Mesodermal cell (in vitro differentiated cells): ENCODE data around the gene SMIM26. TPM values are rescaled to one million over a fixed set of nuclear protein-coding genes. Genes with fewer than 3 reads are reported as not detected.
"Not testable (repeated sequence)": the region's sequence is repeated elsewhere in the genome, so short reads cannot be mapped to it uniquely, and the experiment has no call there.

ENCODE experiments used
- H3K27ac ChIP-seq: 2 replicates; pipeline ENCODE4 v1.7.0; 2013; ENCODE audit warnings: mild to moderate bottlenecking, low read depth, low read length, moderate library complexity; ENCODE audit not compliant: severe bottlenecking
- H3K36me3 ChIP-seq: 2 replicates; pipeline ENCODE4 v1.7.1; 2013; ENCODE audit warnings: mild to moderate bottlenecking, low read length, moderate library complexity; ENCODE audit not compliant: control insufficient read depth, insufficient read depth
- H3K4me1 ChIP-seq: one replicate; pipeline ENCODE4 v1.7.1; 2013; ENCODE audit warnings: mild to moderate bottlenecking, low read length; ENCODE audit not compliant: insufficient read depth, control insufficient read depth, poor library complexity, severe bottlenecking
- H3K4me3 ChIP-seq: 2 replicates; pipeline ENCODE4 v1.7.0; 2013; ENCODE audit warnings: low read length, control low read depth, mild to moderate bottlenecking; ENCODE audit not compliant: insufficient read depth, poor library complexity, severe bottlenecking; ENCODE audit errors: extremely low read depth
- H3K9me3 ChIP-seq: 2 replicates; pipeline ENCODE4 v1.7.1; 2013; ENCODE audit warnings: mild to moderate bottlenecking, low read length, moderate library complexity; ENCODE audit not compliant: control insufficient read depth
- WGBS, 2 experiments: methylation state at CpG; one replicate each; pipeline ENCODE4 v1.1.5; 2013; ENCODE audit warnings: missing lambda C conversion rate in 2 of 2; ENCODE audit not compliant: insufficient coverage in 2 of 2; 5-methylcytosine and 5-hydroxymethylcytosine counted together
- polyA plus RNA-seq, 2 experiments: library from polyadenylated mRNA; stranded (reverse); fragments of 50-300 nt; gene quantifications; one replicate each; pipeline ENCODE4 v1.2.3, GENCODE V29; 2013

SMIM26 gene, protein sequence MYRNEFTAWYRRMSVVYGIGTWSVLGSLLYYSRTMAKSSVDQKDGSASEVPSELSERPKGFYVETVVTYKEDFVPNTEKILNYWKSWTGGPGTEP
- polyA plus RNA-seq (2013, experiment 1 of 2): 80.6 TPM
- polyA plus RNA-seq (2013, experiment 2 of 2): 97.3 TPM

- H3K4me1 ChIP-seq: no peaks in the 10 kb centered on the region
- no peaks in the 10 kb centered on the region for H3K9me3 ChIP-seq
- WGBS, 2 experiments: 0 to 1% methylated on average over 48 to 49 of the region's 51 CpGs
- peaks cover 33% of the 10 kb centered on the region for H3K36me3 ChIP-seq
- H3K4me3 ChIP-seq: peak within 1 kb of the TSS; percentile 73
- H3K27ac ChIP-seq: peak within 1 kb of the TSS; percentile 54
Measured at GRCh38 chr20:18566892-18567738, at the start of gene SMIM26. Gene SMIM26, plus strand, starts transcription at chr20:18567432. Its CDS starts 47 bp downstream, at chr20:18567479.

- not testable (repeated sequence) for H3K4me1 ChIP-seq, H3K27ac ChIP-seq, H3K4me3 ChIP-seq, H3K9me3 ChIP-seq
- peaks cover 67% of the 10 kb centered on the region for H3K36me3 ChIP-seq
- WGBS, 2 experiments: 93 to 98% methylated on average over 7 to 9 of the region's 9 CpGs
Measured at GRCh38 chr20:18522066-18522465, 45.2 kb upstream of the SMIM26 start.

DNA sequence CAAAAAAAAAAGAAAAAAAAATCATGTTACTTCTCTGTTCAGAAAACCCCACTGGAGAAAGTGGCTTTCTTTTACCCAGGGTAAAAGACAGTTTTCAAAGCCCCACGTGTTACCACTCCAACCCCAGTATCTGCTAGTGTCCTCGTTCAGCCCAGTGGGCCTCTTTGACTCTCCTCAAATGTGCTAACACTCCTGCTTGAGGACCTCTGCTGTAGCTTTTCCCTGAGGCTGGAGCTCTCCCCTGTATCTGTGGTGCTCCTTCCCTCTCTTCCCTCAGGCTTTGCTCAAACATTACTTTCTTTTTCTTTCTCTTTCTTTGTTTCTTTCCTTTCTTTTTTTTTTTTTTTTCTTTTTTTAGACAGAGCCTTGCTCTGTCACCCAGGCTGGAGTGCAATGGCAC is 44.2 kb upstream of the SMIM26 start:
- Histone ChIP-seq H3K9me3 (no peaks in the 10 kb centered on the region), H3K27ac (no peak overlapping the region), H3K4me3 (no peak overlapping the region), H3K4me1 (peaks cover 5% of the 10 kb centered on the region), H3K36me3 (peaks cover 71% of the 10 kb centered on the region)
- WGBS, 2 experiments: 96 to 100% methylated on average over 2 of the region's 2 CpGs

- Histone ChIP-seq H3K36me3 (peaks cover 79% of the 10 kb centered on the region), H3K4me3 (no peak overlapping the region), H3K4me1 (peaks cover 5% of the 10 kb centered on the region), H3K27ac (no peak overlapping the region), H3K9me3 (no peaks in the 10 kb centered on the region)
- 93% methylated on average over 1 of the region's 1 CpG; no CpG with 5 or more reads in 1 of the 2 experiments for WGBS, 2 experiments
Measured at GRCh38 chr20:18524646-18525045, 42.6 kb upstream of the SMIM26 start.

DNA sequence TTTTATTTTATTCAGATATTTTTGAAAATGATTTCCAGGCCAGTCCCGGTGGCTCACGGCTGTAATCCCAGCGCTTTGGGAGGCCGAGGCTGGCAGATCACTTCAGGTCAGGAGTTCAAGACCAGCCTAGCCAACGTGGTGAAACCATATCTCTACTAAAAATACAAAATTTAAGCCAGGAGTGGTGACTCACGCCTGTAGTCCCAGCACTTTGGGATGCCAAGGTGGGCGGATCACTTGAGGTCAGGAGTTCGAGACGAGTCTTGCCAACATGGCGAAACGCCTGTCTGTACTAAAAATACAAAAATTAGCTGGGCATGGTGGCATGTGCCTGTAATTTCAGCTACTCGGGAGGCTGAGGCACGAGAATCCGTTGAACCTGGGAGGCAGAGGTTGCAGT is 40.5 kb upstream of the SMIM26 start:
- H3K36me3 ChIP-seq: peaks cover 86% of the 10 kb centered on the region
- WGBS, 2 experiments: 82 to 88% methylated on average over 10 to 14 of the region's 14 CpGs
- H3K4me3 ChIP-seq, H3K9me3 ChIP-seq, H3K27ac ChIP-seq, H3K4me1 ChIP-seq: not testable (repeated sequence)

DNA sequence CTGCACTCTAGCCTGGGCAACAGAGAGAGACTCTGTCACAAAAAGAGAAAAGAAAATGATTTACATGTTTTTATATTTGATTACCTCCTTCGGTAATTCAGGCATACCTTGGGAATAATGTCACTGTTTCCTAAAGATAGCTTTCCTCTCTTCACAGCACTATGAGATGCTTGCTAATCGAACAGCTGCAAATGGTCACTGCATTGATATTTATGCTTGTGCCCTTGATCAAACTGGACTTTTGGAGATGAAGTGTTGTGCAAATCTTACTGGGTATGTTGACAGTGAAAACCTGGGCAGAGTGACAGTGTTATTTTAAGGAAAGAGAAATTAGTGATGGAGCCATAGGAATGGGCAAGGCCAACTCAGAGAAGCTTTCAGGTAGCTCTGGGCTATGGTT is 39.9 kb upstream of the SMIM26 start:
- no peaks in the 10 kb centered on the region for H3K9me3 ChIP-seq
- no peak overlapping the region for H3K4me3 ChIP-seq
- peaks cover 83% of the 10 kb centered on the region for H3K36me3 ChIP-seq
- peaks cover 5% of the 10 kb centered on the region for H3K4me1 ChIP-seq
- no peak overlapping the region for H3K27ac ChIP-seq
- 100% methylated on average over 1 of the region's 2 CpGs for WGBS, 2 experiments

DNA sequence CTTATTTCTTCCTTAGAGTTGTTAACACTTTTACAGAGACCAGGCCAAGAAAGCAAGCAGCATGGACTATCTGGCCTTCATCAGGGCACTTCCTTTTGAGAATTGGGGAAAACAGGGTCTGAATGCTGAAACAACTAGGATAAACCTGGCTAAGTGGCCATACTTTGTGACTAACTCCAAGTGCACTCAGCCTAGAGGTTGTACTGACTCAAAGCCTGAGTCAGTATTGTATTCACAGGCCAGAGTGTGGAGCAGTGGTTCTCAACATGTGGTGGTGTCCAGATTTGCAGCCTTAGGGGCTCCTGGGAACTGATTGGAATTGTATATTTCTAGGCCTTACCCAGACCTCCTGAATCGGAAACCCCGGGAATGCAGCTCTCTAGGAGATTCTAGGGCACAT is 39.4 kb upstream of the SMIM26 start:
- Histone ChIP-seq H3K4me1 (peaks cover 5% of the 10 kb centered on the region), H3K27ac (no peak overlapping the region), H3K4me3 (no peak overlapping the region), H3K9me3 (no peaks in the 10 kb centered on the region), H3K36me3 (peaks cover 88% of the 10 kb centered on the region)
- 100% methylated on average over 2 of the region's 2 CpGs for WGBS, 2 experiments

DNA sequence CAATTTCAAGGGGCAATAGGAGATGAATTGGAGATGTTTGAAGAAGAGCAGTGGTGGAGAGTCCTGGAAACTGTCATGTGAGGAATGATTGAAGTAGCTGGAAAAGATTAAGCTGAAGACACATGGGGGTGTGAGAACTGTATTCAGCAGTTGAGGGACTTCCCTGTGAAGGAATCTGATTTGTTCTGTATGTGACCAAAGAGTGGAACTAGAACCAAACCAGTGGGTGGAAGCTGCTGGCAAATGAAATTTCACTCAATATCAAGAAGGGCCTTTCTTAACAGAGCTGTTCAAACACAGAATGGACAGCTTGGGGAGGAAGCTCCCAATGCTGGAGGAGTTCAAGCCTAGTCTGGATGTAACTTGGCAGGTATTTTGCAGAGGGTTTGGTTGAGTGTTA is 38.2 kb upstream of the SMIM26 start:
- Histone ChIP-seq H3K4me1 (peaks cover 5% of the 10 kb centered on the region), H3K4me3 (no peak overlapping the region), H3K36me3 (peaks cover 94% of the 10 kb centered on the region), H3K9me3 (no peaks in the 10 kb centered on the region), H3K27ac (no peak overlapping the region)

- Histone ChIP-seq H3K9me3 (no peaks in the 10 kb centered on the region), H3K27ac (no peak overlapping the region), H3K4me1 (no peaks in the 10 kb centered on the region), H3K4me3 (no peak overlapping the region), H3K36me3 (peaks cover 82% of the 10 kb centered on the region)
- 96 to 100% methylated on average over 1 to 3 of the region's 6 CpGs for WGBS, 2 experiments
Measured at GRCh38 chr20:18532626-18533025, 34.6 kb upstream of the SMIM26 start.

- 75 to 85% methylated on average over 1 of the region's 1 CpG for WGBS, 2 experiments
- H3K36me3 ChIP-seq: peaks cover 77% of the 10 kb centered on the region
Measured at GRCh38 chr20:18533491-18533890, 33.7 kb upstream of the SMIM26 start.

DNA sequence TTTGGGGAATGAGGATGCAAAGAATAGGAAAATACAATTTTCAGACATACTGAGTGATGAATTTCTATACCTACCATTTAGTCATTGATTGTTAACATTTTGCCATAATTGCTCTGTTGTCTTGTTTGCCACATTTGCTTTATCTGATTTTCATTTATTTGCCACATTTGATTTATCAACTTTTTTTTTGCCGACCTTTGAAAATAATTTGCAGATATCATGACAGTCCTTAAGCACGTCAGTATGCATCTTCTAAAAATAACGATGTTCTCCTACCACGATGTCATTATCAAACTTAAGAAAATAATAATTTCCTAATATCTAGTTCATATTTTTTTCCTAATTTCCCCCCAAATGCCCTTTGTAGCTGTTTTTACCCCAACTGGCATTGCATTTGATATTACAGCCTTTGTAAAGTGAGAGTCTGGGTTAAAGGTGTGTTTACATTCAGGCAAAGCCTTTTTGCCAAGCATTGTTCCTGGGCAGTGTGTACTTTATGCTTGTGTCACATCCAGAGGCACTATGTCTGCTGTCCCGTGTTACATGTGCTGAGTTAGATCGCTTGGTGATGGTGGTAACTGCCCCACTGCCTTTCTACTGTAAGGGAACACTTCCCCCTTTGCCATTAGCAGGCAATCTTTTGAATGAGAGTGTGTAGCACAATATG is 33.1 kb upstream of the SMIM26 start:
- Histone ChIP-seq H3K9me3 (no peaks in the 10 kb centered on the region), H3K4me1 (no peaks in the 10 kb centered on the region), H3K36me3 (peaks cover 71% of the 10 kb centered on the region), H3K27ac (no peak overlapping the region), H3K4me3 (no peak overlapping the region)
- 95 to 100% methylated on average over 3 to 4 of the region's 6 CpGs for WGBS, 2 experiments

More at GRCh38 chr20:18533491-18533890, 33.7 kb upstream of the SMIM26 start:
- Histone ChIP-seq H3K9me3 (no peaks in the 10 kb centered on the region), H3K27ac (no peak overlapping the region), H3K4me3 (no peak overlapping the region), H3K4me1 (no peaks in the 10 kb centered on the region)
